HG03575 (cell line): ENCODE data around the gene FCN3.

Experiments used
- ATAC-seq: cut with Tn5 transposase; IDR thresholded peaks from one replicate; pipeline ENCODE4 v1.9.1; 2021; ENCODE audit not compliant: unreplicated experiment, insufficient number of reproducible peaks, low FRiP score; ENCODE audit errors: extremely low read depth

FCN3 gene

DNA sequence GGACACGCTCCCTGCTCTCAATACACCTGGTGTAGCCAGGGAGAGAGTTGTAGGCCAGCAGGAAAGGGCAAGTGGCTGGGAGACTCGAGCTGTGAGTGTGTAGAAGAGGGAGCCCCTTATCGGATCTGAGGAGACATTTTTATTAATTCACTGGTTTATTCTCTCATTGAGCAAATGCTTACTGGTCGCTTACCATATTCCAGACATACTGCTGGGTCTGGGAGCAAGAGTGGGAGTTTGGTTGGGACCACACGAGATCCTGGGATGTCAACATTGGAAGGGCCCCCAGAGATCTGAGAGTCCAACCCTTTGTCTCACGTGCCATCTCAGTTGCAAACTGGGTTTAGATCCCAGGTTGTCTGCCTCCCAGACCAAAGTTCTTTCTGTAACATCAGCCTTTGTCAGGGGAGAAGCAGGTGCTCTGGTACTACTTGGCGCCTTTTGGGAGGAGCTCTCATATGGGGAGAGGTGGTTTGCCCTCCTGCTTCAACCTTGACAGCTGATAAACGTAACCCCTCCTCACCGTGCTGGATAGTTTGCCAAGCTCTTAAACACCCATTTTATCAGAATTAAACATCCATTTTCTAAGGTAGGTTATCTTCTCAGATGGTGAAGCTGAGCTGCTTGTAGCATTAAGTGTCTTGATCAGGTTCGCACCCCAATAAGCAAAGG is 51.9 kb downstream of the FCN3 start:
- ATAC-seq = no peak

DNA sequence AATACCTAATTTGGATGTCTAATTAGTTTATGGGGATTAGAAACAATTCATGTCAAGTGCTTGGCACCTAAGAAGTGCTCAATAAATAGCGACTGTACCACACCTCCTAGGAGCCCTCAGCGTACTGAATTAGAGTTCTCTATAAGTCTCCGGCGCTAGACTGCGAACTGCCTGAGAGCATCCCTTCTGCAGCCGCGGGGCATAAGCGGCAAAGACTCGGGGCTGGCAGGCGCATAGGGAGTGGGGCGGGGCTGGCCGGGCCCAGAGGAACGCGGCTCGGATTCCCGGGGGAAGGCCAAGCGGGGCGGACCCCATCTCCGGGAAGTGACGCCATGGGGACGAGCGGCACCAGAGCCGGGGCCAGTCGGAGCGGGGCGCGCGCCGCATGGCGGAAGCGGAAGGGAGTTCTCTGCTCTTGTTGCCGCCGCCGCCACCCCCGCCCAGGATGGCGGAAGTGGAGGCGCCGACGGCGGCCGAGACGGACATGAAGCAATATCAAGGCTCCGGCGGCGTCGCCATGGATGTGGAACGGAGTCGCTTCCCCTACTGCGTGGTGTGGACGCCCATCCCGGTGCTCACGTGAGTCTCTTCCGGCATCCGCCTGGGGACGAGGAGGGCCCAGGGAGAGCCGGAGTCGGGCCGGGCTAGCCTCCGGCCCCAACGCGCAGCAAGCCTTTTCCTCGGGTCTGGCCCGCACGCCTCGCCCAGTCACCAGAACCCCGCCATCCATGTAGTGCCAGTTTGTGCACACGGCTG is 52.6 kb downstream of the FCN3 start, which contains the start of gene TMEM222:
Gene TMEM222, plus strand, starts transcription at position 351 of the 756 bp plus-strand sequence. Its CDS starts 35 bp downstream, at position 386.
- ATAC-seq = peak; percentile 41
